ENCODE measurements around the gene CCDC148.

CCDC148 gene

GRCh38 chr2:158456309-158457066, at the start of gene CCDC148, which contains the start of gene PKP4:
TSS of gene CCDC148 (minus strand) at chr2:158456753. CDS start at chr2:158456439, 314 bp downstream.
TSS of gene PKP4 (plus strand) at chr2:158456952. CDS start at chr2:158533185, 76,233 bp downstream.
- DNase-seq (ENCODE audit: low read depth), result peak; percentile 88

GRCh38 chr2:158505448-158505934, 48.9 kb upstream of the CCDC148 start:
- no peak for DNase-seq (ENCODE audit: low read depth)

DNA sequence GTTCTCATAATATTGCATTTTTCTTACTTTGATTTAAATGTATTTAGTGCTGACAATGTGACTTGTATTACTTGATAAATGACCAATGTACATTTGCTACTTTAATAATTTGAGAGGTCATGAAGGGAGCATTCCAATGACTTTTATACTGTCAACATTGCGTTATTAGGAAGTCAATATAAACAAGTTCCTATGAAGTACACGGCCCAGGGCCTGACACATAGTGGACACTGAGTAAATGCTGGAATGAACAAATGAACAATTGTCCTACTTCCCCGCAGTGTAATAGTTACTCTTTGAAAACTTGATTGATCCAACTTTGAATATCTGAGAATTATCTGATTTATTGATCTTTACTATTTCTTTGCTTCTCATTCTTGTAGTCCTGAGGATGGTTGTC, 47.5 kb upstream of the CCDC148 start:
- DNase-seq (ENCODE audit: low read depth), result no peak

- DNase-seq (ENCODE audit: low read depth), result no peak
These were observed 46.4 kb upstream of the CCDC148 start for GRCh38 chr2:158502974-158503373.

DNA sequence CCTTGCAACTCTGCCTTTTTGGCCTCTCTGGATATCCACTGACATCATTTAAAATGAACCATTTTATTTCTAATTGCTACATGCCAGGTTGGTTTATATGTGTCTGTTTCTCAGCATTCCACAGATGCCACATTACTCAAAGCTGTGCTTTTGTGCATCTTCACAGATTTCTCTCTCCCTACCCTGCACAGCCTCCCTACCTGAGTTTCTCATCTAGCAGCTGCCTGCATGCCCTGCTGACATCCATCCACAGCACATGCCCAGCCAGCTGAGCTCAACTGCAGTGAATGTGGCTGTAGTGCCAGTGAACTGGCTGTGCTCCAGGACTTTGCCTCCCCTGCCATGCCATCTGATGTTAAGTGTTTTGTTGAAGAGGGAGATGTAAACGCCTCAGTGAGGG, 44.7 kb upstream of the CCDC148 start:
- DNase-seq (ENCODE audit: low read depth), result no peak

DNA sequence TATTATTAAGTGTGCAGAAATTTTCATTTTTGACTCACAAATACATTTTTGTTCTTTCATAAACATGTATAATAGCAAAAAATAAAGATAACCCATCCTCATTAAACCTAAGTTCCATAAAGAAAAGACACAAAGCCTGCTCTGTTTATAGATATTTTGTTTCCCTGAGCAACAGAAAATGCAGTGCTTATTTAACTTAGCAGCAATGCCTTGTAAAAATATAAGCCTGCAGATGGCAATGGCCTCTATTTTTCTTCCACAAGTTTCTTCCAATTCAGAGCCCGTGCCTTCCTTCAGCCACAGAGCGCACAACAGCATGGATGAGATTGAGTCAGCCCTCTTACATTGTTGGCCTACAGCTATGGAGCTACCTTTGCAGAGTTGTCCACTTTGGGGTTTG, 43.8 kb upstream of the CCDC148 start:
- DNase-seq (ENCODE audit: low read depth), result no peak

- DNase-seq (ENCODE audit: low read depth), result no peak
These were observed 42.8 kb upstream of the CCDC148 start for GRCh38 chr2:158499383-158499782.

- no peak for DNase-seq (ENCODE audit: low read depth)
These were observed 42.2 kb upstream of the CCDC148 start for GRCh38 chr2:158498749-158499136.

GRCh38 chr2:158498043-158498748, 41.6 kb upstream of the CCDC148 start:
- DNase-seq (ENCODE audit: low read depth), result no peak

DNA sequence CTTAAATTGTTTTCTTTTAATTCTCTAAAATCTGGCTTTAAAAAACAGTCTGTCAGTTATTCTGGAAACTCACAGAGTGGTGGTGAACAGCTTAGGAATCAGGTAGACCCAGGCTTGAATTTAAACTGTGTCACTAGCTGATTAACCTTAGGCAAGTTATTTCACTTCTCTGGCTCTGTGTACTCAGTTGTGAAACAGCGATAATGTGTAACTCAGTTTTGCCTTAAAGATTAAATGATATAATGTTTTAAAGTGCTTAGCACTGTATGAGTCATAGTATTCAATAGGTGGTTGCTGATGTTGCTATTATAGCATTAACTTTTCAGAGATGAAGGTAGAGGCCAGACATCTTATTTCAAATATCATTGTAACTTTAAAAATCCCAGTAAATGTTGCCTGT, 40.9 kb upstream of the CCDC148 start:
- DNase-seq (ENCODE audit: low read depth), result no peak

DNA sequence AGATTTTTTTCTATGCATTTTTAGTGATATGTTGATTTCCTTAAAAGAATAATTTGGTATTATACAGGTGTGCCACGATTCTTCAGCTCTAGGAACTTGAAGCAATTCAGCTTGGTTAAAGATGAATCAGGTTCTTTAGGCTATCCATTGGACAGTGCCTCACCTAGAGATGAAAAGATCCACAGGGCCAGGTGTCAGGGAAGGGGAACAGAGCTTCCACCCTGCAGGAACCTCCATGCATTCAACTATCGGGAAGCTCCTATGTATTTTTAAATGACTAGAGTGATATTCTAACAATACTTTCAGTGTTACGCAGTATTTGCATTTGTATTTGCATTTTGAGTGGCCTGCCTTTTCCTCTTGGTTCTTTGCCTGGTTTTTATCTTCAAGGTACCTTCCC, 40.4 kb upstream of the CCDC148 start:
- DNase-seq (ENCODE audit: low read depth), result no peak

DNA sequence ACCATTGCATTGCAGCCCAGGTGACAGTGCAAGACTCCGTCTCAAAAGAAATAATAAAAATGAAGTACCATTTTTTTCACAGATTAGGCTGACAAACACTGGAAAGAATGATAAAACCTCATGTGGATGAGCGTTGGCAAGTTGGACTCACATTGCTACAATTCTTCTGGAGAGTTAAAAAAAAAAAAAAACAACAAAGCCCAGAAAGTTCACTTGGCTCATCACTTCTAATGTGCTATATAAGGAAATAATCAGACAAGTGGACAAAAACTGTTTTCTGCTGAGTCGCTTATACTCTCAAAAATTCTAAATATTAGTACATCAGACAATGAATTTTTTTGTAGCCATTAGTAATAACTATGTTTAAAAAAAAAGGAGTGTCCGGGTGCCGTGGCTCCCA, 38.6 kb upstream of the CCDC148 start:
- no peak for DNase-seq (ENCODE audit: low read depth)

DNA sequence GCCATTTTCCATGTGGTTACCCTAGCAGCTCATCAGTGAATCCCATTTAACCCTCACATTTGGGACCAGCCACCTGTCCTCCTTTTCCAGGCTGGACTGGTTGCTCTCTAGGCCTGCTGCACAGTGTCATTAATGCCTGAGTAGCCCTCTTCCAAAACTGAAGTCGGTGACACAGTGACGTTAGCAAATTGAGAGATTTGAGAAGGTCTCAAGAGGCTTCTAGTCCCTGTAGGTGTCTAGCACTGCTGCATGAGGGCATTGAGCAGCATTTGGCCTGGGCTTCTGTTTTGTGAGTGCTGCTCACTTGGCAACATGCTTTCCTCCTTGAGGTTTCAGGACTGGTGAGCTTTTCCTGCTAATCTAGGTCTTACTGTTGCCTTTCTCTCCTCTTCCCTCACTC, 36.9 kb upstream of the CCDC148 start:
- no peak for DNase-seq (ENCODE audit: low read depth)

- DNase-seq (ENCODE audit: low read depth), result no peak
These were observed 34.5 kb upstream of the CCDC148 start for GRCh38 chr2:158491072-158491471.

DNA sequence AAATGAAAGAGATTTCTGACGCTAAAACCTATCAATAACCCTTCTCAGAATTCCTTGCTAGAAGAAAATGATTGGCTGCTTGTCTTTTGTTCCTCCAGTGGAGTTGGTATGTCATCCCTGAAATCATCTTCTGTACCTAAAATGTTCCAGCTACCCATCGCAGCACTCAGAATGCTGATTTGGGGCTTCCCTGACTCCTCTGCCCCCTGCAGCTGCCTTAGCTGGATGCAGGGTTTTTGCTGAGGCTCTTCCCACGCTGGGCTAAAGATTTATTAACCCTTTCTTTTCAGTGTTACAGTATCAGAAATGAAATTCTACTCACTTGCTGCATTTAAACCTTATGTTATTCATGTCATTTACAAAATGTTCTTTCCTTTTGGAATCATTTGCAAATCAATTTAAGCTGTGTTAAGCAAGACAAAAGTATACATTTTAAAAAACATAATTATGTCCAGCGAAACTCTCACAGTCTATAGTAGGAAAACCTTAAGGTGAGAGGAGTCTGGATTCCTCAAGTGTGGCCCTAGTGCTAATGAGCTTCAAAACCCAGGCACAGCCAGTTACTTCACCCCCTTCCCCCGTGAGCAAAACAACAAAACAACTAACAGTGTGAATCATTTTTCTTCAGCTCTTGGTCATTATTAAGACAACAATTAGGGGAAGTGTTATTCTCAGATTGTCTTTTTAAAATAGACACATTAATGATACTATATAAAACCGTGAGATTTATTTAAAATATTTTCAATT, 33.0 kb upstream of the CCDC148 start:
- DNase-seq (ENCODE audit: low read depth), result no peak

- no peak for DNase-seq (ENCODE audit: low read depth)
These were observed 32.1 kb upstream of the CCDC148 start for GRCh38 chr2:158488442-158489216.

GRCh38 chr2:158487419-158487818, 30.9 kb upstream of the CCDC148 start:
- DNase-seq (ENCODE audit: low read depth), result no peak

GRCh38 chr2:158486970-158487325, 30.4 kb upstream of the CCDC148 start:
- DNase-seq (ENCODE audit: low read depth), result no peak

DNA sequence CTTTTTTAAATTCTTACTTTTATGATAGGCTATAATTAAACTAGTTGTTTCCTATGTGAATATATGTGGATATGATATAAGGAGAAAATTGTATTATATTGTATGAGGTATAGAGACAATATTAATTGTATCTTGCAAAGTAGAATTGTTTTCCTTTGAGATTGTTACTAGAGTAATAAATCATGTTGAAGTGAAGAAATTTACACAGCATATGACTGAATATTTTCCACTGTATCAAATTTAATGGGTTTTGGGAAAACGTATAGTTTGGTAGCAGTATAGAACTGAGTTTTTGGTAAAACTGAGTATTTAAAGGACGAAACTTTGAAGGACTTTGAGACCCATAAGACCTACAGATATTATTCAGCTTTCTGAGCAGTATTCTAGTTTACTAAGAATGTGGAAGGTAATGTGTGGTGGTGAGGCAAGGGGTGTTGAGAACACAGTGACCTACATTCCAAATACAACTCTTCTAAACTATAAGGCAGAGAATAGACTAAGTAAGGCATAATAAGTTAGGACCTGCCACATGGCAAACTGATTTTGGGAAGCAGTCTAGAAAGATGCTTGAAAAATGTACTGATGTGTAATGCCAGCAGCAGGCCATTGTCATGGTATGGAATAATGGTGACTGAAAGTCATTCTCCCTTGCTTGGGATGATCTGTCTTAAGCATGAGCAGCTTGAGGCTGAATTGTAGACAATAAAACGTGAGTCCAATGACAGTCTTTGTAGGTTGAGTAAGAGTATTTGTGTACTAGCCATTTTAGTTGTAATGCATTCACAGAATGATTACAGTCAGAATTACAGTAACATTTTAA, 29.8 kb upstream of the CCDC148 start:
- DNase-seq (ENCODE audit: low read depth), result no peak

- no peak for DNase-seq (ENCODE audit: low read depth)
These were observed 28.5 kb upstream of the CCDC148 start for GRCh38 chr2:158484892-158485556.

DNA sequence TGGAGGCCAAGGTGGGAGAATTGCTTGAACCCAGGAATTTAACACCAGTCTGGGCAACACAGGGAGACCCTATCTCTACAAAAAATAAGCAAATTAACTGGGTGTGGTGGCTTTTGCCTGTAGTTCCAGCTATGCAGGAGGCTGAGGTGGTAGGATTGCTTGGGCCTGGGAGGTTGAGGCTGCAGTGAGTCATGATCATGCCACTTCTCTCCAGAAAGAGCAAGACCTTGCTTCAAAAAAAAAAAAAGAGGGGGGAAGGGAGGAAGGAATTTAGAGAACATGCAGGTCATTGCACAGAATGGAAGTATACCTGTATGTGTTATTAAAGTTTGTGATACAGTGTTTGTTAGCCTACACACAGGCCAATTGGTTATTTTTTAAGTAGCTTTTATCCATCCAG, 26.0 kb upstream of the CCDC148 start:
- no peak for DNase-seq (ENCODE audit: low read depth)

Measured in stimulated activated CD4-positive, alpha-beta T cell treated with anti-CD3 and anti-CD28 coated beads, Interleukin-2, amount 100 ng/mL, for 4 hours (primary cell).